Motor neuron (in vitro differentiated cells): Measurements from ENCODE around the gene PCCA. TPM values are rescaled to one million over a fixed set of nuclear protein-coding genes. Genes with fewer than 3 reads are reported as not detected.
"Not testable (repeated sequence)": the region's sequence is repeated elsewhere in the genome, so short reads cannot be mapped to it uniquely, and the experiment has no call there.

Experiments used
- ATAC-seq, 8 experiments: fragments of 200-7000 bp; cut with Tn5 transposase; replicated peaks in 6 of 8; 2 replicates each; pipeline ENCODE4 v1.8.0; 2021; ENCODE audit warnings: mild to moderate bottlenecking in 8 of 8, moderate library complexity in 8 of 8
- H3K27ac ChIP-seq, 2 donors: fragments of 250-450 bp; sonication (Bioruptor Pico); 2 replicates each; pipeline ENCODE4 v1.9.0; 2021; ENCODE audit warnings: antibody characterized with exemption in 2 of 2, mild to moderate bottlenecking in 2 of 2, moderate library complexity in 1 of 2
- H3K4me1 ChIP-seq, 2 donors: fragments of 250-450 bp; sonication (Bioruptor Pico); replicated peaks in 1 of 2; 2 replicates each; pipeline ENCODE4 v1.6.1; 2021; ENCODE audit warnings: antibody characterized with exemption in 2 of 2, mild to moderate bottlenecking in 2 of 2, moderate library complexity in 1 of 2
- H3K4me3 ChIP-seq, 5 donors: fragments of 250-450 bp; sonication (Bioruptor Pico); 2 replicates each; pipeline ENCODE4 v1.9.0; 2021; ENCODE audit warnings: antibody characterized with exemption in 5 of 5, mild to moderate bottlenecking in 5 of 5, moderate library complexity in 4 of 5
- WGBS, 10 experiments: fragments of 450-650 bp; shearing (Covaris generic); methylation state at CpG; one replicate each; pipeline ENCODE4 v1.0.0; 2022; 5-methylcytosine and 5-hydroxymethylcytosine counted together
- in situ Hi-C, 9 experiments: fragments of 400-800 bp; cut with MboI; loops; one replicate each; pipeline ENCODE4 v1.15.0; 2021; ENCODE audit warnings: low sequenced_read_pairs in 9 of 9, low pct_unique_long_range_greater_than_20kb in 2 of 9; ENCODE audit not compliant: unreplicated experiment in 9 of 9
- total RNA-seq, 8 experiments: library from RNA; unstranded; fragments of 300-600 nt; gene quantifications; 2 replicates each; pipeline versions ENCODE4 v1.2.3 to v1.2.4, GENCODE V29; 2022

The PCCA gene
- total RNA-seq, 8 experiments from 2014 or later = 19.1 to 98.3 (median 50.9) TPM

- 80 to 100% (median 100%) methylated on average over 1 of the region's 1 CpG; no CpG with 5 or more reads in 1 of the 10 experiments for WGBS, 10 experiments
- Histone ChIP-seq H3K27ac (no peak overlapping the region), H3K4me1 (no peaks in the 10 kb centered on the region), H3K4me3 (no peak overlapping the region)
- in situ Hi-C loops = loop anchor here in 4 of 9 experiments (25.0 kb wide), 2 partner anchors 336 to 586 kb away; no protein-coding TSS in a partner anchor
- no peak for ATAC-seq
Observed at GRCh38 chr13:100247937-100248336, 159.0 kb downstream of the PCCA start.

- Histone ChIP-seq H3K4me3 (no peak overlapping the region), H3K27ac (no peak overlapping the region), H3K4me1 (no peaks in the 10 kb centered on the region)
- 60 to 100% (median 90%) methylated on average over 2 to 5 of the region's 7 CpGs; no CpG with 5 or more reads in 1 of the 10 experiments for WGBS, 10 experiments
- in situ Hi-C loops = loop anchor here in 1 of 9 experiments (25.0 kb wide), 1 partner anchor 258 kb away; no protein-coding TSS in a partner anchor
- ATAC-seq = peak in 1 of 8 experiments; percentile 49
Observed at GRCh38 chr13:100254002-100254401, 165.1 kb downstream of the PCCA start.

- Histone ChIP-seq H3K27ac (no peak overlapping the region), H3K4me1 (no peaks in the 10 kb centered on the region), H3K4me3 (no peak overlapping the region)
- no peak for ATAC-seq
- 87 to 100% (median 98%) methylated on average over 1 to 3 of the region's 3 CpGs; no CpG with 5 or more reads in 4 of the 10 experiments for WGBS, 10 experiments
- in situ Hi-C loops = loop anchor here in 1 of 9 experiments (25.0 kb wide), 1 partner anchor 250 kb away; no protein-coding TSS in a partner anchor
Observed at GRCh38 chr13:100262404-100262803, 173.5 kb downstream of the PCCA start.

GRCh38 chr13:100266026-100266425, 177.1 kb downstream of the PCCA start:
- no peaks in the 10 kb centered on the region for H3K4me1 ChIP-seq
- no peak overlapping the region for H3K4me3 ChIP-seq
- 80 to 100% (median 97%) methylated on average over 1 to 2 of the region's 2 CpGs; no CpG with 5 or more reads in 2 of the 10 experiments for WGBS, 10 experiments
- no peak overlapping the region for H3K27ac ChIP-seq
- in situ Hi-C loops = loop anchor here in 1 of 9 experiments (25.0 kb wide), 1 partner anchor 246 kb away; no protein-coding TSS in a partner anchor
- no peak for ATAC-seq

- peak in 1 of 8 experiments; percentile 58 for ATAC-seq
- H3K4me1 ChIP-seq = no peaks in the 10 kb centered on the region
- in situ Hi-C loops = loop anchor here in 1 of 9 experiments (25.0 kb wide), 1 partner anchor 242 kb away; no protein-coding TSS in a partner anchor
- H3K27ac ChIP-seq = no peak overlapping the region
- no peak overlapping the region for H3K4me3 ChIP-seq
- WGBS, 10 experiments = 33 to 100% (median 100%) methylated on average over 1 to 2 of the region's 2 CpGs; no CpG with 5 or more reads in 3 of the 10 experiments
Observed at GRCh38 chr13:100269837-100270236, 180.9 kb downstream of the PCCA start.

GRCh38 chr13:100273138-100273537, 184.2 kb downstream of the PCCA start:
- in situ Hi-C loops = loop anchor here in 1 of 9 experiments (25.0 kb wide), 1 partner anchor 239 kb away; no protein-coding TSS in a partner anchor
- H3K4me3 ChIP-seq = no peak overlapping the region
- H3K4me1 ChIP-seq = no peaks in the 10 kb centered on the region
- WGBS, 10 experiments = 82 to 100% (median 93%) methylated on average over 2 to 6 of the region's 6 CpGs
- no peak for ATAC-seq
- H3K27ac ChIP-seq = no peak overlapping the region

- no peaks in the 10 kb centered on the region for H3K4me1 ChIP-seq
- in situ Hi-C loops = loop anchor here in 1 of 9 experiments (25.0 kb wide), 1 partner anchor 239 kb away; no protein-coding TSS in a partner anchor
- 80 to 100% (median 97%) methylated on average over 1 to 6 of the region's 6 CpGs; no CpG with 5 or more reads in 4 of the 10 experiments for WGBS, 10 experiments
- no peak for ATAC-seq
- H3K4me3 ChIP-seq = no peak overlapping the region
- H3K27ac ChIP-seq = no peak overlapping the region
Observed at GRCh38 chr13:100273552-100273951, 184.7 kb downstream of the PCCA start.

- in situ Hi-C loops = loop anchor here in 1 of 9 experiments (25.0 kb wide), 1 partner anchor 237 kb away; no protein-coding TSS in a partner anchor
- Histone ChIP-seq H3K4me3 (no peak overlapping the region), H3K27ac (no peak overlapping the region), H3K4me1 (no peaks in the 10 kb centered on the region)
- no peak for ATAC-seq
- 72 to 100% (median 88%) methylated on average over 2 to 9 of the region's 12 CpGs; no CpG with 5 or more reads in 2 of the 10 experiments for WGBS, 10 experiments
Observed at GRCh38 chr13:100274942-100275506, 186.1 kb downstream of the PCCA start.

GRCh38 chr13:100275746-100276145, 186.9 kb downstream of the PCCA start:
- H3K4me3 ChIP-seq = no peak overlapping the region
- ATAC-seq = no peak
- no peaks in the 10 kb centered on the region for H3K4me1 ChIP-seq
- 84 to 96% (median 93%) methylated on average over 3 to 5 of the region's 5 CpGs; no CpG with 5 or more reads in 2 of the 10 experiments for WGBS, 10 experiments
- in situ Hi-C loops = no loop called here
- no peak overlapping the region for H3K27ac ChIP-seq

GRCh38 chr13:100280681-100281080, 191.8 kb downstream of the PCCA start:
- H3K4me3 ChIP-seq = no peak overlapping the region
- H3K27ac ChIP-seq = no peak overlapping the region
- WGBS, 10 experiments = 80 to 100% (median 100%) methylated on average over 1 to 5 of the region's 5 CpGs; no CpG with 5 or more reads in 1 of the 10 experiments
- in situ Hi-C loops = no loop called here
- peak in 2 of 8 experiments; percentile 71 to 80 for ATAC-seq
- no peaks in the 10 kb centered on the region for H3K4me1 ChIP-seq

GRCh38 chr13:100282306-100282705, 193.4 kb downstream of the PCCA start:
- in situ Hi-C loops, H3K4me3 ChIP-seq, ATAC-seq, H3K27ac ChIP-seq, H3K4me1 ChIP-seq: not testable (repeated sequence)
- 100% methylated on average over 1 to 2 of the region's 16 CpGs; no CpG with 5 or more reads in 7 of the 10 experiments for WGBS, 10 experiments

GRCh38 chr13:100290165-100290801, 201.4 kb downstream of the PCCA start:
- ATAC-seq = no peak
- 77 to 100% (median 100%) methylated on average over 1 to 4 of the region's 4 CpGs; no CpG with 5 or more reads in 3 of the 10 experiments for WGBS, 10 experiments

GRCh38 chr13:100291624-100292023, 202.7 kb downstream of the PCCA start:
- no peak overlapping the region for H3K4me3 ChIP-seq
- 0 to 85% (median 79%) methylated on average over 1 to 2 of the region's 2 CpGs; no CpG with 5 or more reads in 4 of the 10 experiments for WGBS, 10 experiments
- H3K27ac ChIP-seq = no peak overlapping the region
- ATAC-seq = no peak
- H3K4me1 ChIP-seq = no peaks in the 10 kb centered on the region
- in situ Hi-C loops = no loop called here

More at GRCh38 chr13:100290165-100290801, 201.4 kb downstream of the PCCA start:
- in situ Hi-C loops = no loop called here
- no peak overlapping the region for H3K27ac ChIP-seq
- H3K4me1 ChIP-seq = no peaks in the 10 kb centered on the region
- H3K4me3 ChIP-seq = no peak overlapping the region
